NCI-H1092 (cell line): ENCODE results near the gene NPPC.
"Not testable (repeated sequence)": the region's sequence is repeated elsewhere in the genome, so short reads cannot be mapped to it uniquely, and the experiment has no call there.

Experiments
- DNase-seq: peaks from one replicate; lab custom pipeline; 2025; lab: John Stamatoyannopoulos, UW

The NPPC gene

DNA sequence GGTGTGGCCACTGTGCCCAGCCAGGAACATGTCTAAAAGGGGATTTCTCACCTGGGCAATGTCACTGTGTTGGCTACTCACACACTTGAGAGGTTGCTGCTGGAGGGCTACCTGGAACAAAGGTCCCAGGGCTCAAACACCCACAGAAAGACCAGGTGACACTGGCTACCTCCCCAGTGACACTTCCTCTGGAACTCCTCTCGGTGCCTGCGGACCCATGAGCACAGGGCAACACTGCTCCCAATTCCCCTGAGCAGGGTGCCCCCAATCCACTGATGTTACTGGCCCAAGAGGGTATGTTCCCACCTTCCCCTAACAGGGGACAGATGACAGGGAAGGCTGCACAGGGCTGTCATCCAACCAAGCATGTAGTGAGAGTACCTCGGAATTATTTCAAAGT lies 5.8 kb downstream of the NPPC start:
- no peak for DNase-seq

DNA sequence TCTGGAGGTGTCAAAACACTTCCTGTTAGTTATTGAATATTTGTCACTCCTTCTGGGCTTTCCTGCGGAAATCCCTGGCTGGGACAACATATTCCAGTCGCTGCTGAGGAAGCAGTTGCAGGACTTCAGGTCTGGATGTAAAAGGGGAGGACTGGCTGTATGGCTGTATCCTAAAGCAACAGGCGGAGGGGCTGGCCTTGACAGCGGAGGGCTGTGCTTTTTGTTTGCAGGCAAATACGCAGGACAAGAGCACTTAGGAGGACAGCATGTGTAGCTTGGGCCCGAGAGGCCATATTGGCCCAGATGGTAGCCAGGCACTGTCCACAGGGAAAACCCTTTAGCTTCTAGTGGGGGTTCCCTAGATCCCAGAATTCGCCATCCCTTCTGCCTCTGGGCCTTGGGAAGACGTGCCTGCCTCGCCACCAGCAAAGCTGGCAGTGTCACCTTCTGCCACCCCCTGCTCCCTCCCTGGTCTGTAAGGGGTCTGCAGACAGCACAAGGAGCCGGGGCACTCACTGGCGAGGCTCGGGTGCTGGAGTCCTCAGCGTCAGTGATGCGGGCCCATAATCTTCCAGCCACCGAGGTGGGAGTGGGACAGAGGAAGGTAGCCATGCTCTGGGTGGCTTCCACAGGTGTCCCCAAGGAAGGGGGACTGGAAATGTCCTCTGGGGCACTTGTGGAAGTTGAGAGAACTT lies 6.7 kb downstream of the NPPC start:
- no peak for DNase-seq

DNA sequence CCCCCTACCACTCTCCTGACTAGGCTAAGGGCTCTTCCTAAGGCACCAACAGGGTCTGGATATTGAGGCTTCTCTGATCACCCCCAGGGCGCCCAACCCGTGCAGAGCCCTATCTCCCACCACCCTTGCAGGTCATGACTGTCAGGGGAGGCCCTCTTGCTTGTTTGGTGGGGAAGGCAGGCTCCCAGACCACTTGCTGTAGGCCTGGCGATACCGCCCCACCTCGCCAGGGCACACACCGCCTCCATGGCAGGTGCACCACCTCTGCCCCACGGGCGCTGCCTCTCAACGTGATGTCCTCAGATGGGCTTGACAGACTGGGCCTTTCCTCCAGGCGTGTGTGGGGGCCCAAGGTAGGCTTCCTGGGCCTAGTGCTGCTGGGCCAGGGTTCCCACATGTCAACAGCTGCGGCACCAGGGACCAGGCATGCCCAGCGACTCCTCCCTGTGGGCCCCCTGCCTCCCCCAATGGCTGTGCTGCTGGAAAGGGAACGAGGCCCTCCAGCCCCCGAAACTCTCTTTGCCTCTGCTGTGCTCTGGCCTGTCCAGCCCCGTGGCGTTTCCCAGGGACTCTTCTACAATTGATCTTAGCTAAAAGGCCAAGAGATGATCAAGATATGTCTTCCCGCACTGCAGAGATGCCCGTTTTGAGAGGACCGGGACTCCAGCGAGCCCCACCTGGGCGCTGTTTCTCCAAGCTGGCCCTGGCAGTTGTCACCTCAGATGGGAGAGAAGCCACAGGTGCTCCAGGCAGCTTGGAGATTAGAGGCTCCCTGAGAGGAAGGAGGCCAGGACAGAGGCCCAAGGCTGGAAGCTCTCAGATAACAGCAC lies 7.5 kb downstream of the NPPC start:
- DNase-seq, result no peak

DNA sequence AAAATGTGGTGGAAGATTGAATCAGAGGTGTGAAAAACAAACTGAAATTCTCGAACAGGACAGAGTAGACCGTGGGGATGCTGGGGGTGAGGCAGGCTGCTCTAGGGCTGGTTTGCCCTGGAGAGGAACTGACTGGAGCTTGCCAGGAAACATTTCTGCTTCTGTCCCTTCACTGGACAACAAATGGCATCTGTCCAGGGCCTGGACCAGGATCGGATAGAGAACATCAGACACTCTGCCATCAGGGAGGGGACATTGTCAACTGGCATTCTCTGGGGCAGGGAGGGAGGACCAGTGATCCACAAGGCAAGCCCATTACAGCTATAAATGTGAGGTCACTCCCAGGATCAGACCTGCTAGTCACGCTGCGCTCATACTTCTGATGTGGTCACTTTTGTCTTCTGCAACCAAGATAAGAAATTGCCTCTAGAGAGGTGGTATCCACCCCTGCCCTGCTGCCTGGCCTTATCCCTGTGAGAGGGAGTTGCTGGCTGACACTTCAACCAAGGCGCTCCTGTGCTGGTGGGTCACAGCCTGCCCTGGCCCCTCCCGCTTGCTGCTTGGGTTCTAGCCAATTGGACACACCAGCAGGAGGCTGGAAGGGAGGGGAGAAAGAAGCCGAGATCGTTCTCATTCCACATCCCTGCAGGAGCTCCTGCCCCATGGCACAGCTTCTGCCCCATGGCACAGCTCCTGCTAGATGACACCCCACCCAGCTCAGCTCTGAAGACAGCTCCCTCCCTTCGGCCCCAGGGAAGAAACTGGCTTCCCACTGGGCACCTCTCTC lies 8.7 kb downstream of the NPPC start:
- DNase-seq, result no peak

DNA sequence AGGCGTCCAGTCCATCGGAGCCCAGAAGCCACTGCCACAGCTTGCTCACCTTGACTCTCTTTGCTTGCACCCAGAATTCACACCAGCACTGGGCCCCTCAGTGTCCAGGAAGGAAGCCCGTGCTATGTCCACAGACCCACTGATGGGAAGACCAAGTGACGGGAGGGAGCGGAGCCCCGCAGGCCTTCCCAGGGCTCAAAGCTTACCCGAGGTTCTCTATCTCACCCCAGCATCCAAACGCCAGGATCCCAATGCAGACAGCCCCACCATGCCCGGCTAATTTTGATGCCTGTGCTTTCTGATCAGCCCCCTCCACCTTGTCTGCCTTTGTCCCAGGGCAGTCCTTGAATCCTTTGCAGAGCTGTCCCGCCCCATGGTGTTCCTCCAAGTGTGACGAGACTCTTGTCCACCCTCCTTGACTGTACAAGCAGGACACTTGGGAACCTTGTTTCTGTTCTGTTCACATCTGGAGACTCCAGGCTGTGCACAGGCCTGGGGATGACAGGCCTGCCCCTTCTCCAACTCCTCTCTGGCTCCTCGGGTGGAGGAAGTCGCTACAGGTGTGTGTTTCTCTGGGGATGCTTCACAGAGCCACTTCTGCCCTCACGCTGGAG lies 12.0 kb downstream of the NPPC start:
- DNase-seq, result no peak

DNA sequence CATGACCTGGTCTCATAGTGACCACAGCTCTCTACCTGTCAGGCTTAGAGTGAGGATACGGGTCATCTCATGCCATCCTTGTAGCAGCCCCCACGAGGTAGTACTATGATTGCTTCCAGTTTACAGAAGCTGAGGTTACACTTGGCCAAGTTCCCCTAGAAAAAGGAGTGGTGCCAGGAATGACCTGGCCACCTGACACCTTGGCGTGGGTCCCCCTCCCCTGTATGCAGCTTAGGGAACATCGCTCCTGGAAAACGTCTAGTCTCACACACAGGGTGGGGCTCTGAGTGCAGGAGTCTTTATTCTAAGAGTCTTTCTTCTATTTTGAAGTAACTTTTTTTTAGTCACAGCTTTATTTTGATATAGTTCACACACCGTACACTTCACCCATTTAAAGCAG lies 14.8 kb downstream of the NPPC start:
- no peak for DNase-seq

DNA sequence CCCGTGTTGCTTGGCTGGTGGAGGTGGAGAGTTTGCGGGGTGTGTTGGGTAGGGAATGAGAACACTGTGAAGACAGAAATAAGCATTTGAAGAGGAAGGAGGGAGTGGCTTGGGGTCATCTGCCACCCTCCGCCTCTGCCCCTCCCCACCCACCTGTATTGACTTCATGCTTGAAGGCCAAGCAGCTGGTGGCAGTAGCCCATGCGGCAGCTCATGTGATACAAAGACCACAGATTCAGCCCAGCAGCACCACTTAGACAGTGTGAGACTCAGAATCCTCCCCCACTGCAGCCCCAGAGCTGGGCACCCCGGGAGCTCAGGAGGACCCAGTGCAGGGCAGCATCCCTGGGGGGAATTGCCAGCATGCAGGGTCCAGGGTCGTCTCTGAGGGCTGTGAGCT lies 15.4 kb downstream of the NPPC start:
- DNase-seq, result no peak

DNA sequence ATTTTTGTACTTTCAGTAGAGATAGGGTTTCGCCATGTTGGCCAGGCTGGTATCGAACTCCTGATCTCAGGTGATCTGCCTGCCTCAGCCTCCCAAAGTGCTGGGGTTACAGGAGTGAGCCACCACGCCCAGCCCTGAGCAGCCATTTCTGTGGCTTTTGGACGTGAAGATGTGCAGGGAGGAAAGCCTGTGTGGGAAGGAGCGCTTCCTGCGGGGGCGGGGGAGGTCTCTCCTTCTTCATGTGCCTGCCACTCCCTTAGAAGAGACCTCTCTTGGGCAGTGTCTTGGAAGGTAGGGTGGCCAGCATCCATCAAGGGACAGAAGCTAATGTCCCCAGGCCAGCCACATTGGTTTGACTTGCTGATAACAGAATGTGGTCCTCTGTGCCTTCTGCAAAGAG lies 16.0 kb downstream of the NPPC start:
- DNase-seq, result not testable (repeated sequence)

DNA sequence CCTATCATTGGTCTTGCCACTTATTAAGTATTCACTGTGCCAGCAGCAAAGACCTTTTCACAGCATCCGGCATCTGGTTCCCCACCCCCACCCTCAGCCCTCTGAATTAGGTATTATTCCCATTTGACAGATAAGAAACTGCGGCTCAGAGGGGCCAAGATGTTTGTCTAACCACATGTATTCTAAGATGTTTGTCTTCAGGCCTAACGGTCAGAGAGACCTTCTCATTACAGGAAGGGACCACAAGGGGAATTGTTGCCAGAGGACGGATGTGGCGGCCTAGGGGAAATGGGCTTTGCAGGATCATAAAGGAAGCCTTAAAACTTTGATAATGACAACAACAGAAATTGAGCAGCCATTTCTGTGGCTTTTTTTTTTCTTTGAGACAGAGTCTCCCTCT lies 16.6 kb downstream of the NPPC start:
- no peak for DNase-seq

DNA sequence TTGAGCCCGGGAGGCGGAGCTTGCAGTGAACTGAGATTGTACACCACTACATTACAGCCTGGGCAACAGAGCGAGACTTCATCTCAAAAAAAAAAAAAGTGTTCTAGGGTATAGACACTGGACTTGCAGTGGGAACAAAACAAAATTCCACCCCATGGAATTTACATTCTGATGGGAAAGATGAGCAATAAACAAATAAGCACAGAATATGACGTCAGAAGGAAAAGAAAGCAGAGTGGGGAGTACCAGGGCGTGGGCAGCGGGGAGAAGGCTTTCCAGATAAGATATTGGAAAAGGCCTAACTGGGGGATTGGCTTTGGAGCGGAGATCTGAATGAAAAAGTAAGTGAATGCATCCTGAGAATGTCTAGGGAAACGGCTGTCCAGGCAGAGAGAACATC lies 17.6 kb downstream of the NPPC start:
- DNase-seq, result no peak

DNA sequence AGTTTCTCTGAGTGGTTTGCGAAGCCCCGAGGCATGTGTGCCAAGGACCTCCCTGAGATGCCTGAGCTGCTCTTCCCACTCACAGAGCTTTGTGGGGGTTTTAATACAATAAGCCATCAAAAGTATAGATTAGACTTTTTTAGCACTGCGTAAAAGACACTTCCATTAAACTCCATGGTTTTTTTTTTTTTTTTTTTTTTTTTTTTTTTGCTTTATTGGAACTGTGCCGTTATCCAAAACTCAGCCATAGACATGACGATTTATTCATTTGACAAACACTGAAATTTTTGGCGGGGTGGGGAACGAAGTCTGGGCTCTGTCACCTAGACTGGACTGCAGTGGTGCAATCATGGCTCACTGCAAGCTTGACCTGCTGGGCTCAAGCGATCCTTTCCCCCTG lies 18.4 kb downstream of the NPPC start:
- DNase-seq, result no peak

DNA sequence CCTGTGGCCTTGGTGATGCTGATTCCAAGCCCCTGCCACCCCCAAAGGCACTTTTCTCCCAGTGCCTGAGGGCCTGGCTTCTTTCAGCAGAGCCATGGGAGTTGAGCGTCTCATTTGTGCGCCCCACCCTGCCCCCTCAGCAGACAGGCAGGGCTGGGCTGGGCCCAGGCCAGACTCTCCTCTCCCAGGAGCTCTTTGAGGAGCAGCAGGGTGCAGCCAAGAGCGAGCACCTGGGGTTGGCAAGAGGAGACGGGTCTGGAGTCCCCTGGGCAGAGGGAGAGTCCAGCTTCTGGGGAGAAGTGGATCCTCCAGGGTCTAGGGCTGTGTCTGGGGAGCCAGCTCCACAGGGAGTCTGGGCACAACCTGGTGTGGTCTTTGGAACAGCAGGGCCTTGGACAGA lies 21.2 kb downstream of the NPPC start:
- no peak for DNase-seq

DNA sequence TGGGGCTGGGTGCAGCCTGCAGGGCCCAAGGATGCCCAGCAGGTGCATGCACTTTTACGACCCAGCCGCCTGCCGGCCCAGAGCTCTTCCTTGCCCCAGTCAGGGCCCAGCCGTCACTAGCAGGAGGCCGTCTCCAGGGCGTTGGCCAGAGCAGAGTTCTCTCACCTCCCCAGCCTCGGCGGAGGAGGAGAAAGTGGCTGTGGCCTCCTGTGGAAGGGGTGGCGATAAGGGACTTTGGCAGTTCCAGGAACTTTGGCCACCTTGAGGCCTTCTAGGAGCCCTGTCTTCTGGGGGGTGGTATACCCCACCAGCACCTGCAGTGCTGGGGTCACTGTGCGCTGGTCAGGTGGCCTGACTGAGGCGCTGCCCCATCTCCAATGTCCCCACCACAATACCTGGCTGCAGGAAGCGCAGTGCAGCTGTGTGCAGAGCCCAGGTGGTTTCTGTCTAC lies 22.0 kb downstream of the NPPC start:
- DNase-seq, result no peak

DNA sequence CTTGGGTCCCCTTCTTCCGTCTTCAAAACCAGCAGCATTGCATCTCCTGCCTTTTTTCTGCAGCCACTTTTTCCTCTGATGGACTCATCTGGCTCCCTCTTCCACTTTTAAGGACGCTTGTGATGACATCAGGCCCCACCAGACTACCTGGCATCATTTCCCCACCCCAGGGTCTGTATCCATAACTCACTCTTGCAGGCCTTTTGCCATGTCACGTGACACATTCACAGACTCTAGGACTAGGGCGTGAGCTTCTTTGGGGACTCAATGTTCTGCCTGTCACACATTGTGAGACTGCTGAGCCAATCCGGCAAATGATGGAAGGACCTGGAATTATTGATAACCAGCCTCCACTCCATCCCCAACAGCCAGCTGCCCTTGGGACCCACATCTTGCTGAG lies 23.6 kb downstream of the NPPC start:
- no peak for DNase-seq

DNA sequence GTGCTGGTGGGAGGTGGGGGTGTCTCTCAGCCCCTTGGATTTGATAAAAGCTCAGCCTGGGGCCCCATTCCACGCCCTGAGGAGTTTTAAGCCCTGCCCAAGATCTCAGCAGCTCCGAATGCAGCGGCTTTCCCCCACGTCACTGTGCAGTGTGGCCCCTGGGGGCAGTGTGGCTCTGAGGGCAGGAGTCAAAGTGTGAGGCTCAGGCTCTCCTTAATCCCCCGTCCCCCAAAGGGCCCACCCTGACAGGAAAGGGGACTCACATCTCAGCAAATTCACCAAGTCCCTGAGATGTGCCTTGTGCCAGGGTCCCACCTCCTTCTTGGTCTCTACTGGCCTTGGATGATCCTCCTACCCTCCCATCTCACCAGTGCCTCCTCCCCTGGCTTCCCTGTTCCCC lies 25.2 kb downstream of the NPPC start:
- no peak for DNase-seq

DNA sequence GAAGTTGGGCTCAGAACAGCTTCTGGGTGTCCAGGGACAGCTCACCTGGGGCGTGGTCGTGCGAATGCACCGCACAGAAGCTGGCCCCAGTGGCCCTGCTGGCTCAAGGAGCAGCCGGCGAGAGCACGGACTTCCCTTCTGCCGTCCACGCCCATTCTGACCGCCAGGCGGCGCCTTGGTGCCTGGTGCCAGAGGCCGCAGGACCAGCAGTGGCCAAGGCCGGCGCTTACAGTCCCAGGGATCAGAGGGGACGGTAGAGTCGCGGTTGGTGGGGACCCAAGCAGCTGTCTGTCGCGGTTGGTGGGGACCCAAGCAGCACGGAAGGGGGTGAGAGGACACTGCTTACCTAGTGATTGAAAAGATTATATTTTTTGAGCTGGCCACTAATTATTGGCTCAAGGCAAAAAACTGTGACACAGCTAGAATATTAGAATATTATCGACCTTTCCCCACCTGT lies 25.7 kb downstream of the NPPC start:
- no peak for DNase-seq

DNA sequence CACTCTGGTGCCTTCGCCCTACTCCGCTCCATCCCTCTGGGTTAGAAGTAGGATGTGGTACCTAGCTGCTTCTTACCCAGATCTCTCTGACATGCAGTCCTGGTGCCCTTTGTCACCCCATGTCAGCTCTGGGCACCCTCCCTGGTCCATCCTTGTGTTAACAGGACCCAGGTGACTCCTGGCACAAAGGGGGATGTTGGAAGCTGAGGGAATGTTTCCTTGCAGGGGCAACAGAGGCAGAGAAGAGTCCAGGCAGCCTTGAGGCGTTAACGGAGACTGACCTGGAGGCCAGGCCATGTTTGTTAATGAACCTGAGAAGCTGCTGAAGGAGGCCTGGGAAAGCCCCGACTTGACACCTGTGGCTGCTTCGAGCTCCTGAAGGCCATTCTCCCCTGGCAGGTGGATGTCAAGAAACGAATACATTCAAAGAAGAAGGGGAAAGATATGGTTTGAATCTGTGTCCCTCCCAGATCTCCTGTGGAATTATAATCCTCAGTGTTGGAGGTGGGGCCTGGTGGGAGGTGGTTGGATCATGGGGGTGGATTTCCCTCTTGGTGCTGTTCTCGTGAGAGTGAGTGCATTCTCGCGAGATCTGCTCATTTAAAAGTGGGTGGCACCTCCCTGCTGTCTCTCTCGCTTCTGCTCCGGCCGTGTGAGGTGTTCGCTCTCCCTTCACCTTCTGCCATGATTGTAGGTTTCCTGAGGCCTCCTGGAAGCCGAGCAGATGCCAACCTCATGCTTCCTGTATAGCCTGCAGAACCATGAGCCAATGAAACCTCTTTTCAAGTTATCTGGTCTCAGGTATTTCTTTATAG lies 31.4 kb downstream of the NPPC start:
- no peak for DNase-seq

DNA sequence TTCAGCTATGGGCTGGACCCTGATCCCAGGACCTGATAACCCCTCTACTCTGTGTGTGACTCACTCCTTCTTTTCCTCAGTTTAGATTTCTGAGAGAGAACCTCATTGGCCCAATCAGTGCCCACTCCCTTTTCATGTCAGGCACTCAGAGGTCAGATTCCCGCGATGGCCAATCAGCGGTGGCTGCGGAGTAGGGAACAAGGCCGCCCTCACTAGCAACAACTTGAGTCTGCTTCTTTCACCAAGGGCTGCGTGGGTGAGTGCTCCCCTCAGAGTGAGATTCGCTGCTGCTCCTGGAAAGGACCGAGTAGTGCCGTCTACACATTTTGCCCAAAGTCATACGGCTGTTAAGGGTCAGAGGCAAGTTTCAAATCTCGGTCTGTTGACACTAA lies 34.7 kb downstream of the NPPC start:
- DNase-seq, result no peak

DNA sequence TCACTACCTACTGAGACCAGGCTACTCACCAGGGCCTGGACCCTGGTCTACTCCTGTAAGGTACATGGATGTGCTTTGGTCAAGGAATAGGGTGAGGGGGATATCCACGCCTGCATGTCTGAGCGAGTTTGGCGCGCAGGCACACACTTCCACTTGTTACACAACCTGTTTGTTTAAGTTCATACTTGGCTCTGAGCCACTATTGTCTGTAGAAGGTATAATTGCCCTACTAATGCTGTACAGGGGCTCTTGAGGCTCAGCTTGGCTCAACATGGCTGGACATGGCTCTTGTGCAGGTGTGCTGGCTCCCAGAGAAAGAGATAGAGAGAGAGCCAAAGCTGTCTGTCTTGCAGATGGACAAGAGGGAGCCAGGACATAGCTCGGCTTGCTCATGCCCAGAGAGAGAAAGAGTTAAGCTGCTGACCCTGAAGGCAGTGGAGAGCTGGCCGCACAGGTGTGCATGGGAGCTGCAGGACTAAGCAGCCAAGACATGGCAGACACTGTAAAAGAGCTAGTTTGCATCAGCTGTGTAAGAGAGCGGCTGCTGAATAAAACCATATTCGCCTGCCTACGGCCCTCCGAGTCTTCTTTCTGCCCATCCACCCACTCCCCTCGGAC lies 35.2 kb downstream of the NPPC start:
- peak; percentile 11 for DNase-seq

DNA sequence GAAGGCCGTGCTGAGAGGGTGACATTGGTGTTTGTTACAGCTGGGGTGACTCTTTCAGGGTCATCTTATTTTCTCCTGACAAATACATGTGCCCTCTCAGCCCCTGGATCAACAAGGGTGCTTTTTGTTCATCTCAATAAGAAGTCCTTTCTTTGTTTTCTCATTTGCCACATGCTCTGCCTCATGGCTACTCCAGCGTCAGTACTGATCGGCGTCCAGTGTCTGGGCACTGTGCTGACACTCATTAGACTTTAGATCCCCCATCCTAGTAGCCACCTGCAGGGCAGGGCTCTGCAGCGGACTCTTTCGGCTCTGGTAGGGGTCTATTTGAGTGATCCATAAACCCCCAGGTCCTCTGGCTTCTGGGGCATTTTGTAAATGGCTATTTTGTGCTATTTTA lies 38.4 kb downstream of the NPPC start:
- DNase-seq, result no peak

DNA sequence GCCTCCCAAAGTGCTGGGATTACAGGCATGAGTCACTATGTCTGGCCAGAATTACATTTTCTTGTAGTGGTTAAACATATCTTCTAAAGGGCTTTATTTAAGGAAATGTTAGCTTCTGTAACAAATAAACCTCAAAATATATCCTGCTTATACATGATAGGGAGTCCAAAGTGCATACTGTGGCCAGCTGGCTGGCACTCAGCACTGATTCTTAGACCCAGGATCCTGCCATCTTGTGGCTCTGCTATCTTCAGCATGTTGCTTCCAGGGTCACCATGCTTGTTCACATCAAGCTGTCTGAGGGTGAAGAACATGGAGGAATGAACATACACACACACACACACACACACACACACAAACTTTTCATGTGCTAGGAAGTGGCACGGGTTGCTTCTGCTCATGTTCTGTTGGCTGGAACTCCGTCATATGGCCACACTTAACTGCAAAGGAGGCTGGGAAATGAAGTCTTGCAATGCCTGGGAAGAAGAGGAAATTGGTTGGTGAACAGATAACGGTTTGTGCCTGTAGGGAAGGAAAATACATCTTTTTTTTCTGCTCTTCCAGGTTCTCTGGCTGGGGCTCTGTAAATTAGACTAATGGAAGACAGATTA lies 40.0 kb downstream of the NPPC start:
- DNase-seq, result no peak
